GM12878 (cell line): ENCODE measurements around the gene CCDC88C. TPM values are rescaled to one million over a fixed set of nuclear protein-coding genes. Genes with fewer than 3 reads are reported as not detected.

Experiments used
- CBX5 ChIP-seq: sonication (generic); IDR thresholded peaks from 2 replicates; pipeline ENCODE4 v1.6.1; 2016; ENCODE audit warnings: low read depth, moderate library complexity, mild to moderate bottlenecking, inconsistent platforms
- E2F4 ChIP-seq: IDR thresholded peaks from 2 replicates; pipeline ENCODE4 v1.6.1; 2012; ENCODE audit warnings: low read depth, low read length, improper control_type of control experiment
- EED ChIP-seq: sonication (generic); IDR thresholded peaks from 2 replicates; pipeline ENCODE4 v1.6.1; 2016; ENCODE audit warnings: antibody characterized with exemption, low read depth
- EP300 ChIP-seq, 2 experiments: fragments of 150-350 bp in 1 of 2; IDR thresholded peaks; 2 replicates each; pipeline ENCODE4 v1.6.1; 2011 to 2012; ENCODE audit warnings: low read depth in 2 of 2, low read length in 2 of 2, borderline replicate concordance in 1 of 2, improper control_type of control experiment in 1 of 2, inconsistent platforms in 1 of 2; ENCODE audit not compliant: control insufficient read depth in 1 of 2
- FOS ChIP-seq: IDR thresholded peaks from 3 replicates; pipeline ENCODE4 v1.6.1; 2011; ENCODE audit warnings: borderline replicate concordance; ENCODE audit not compliant: insufficient read length; ENCODE audit errors: extremely low read depth
- IKZF2 ChIP-seq, 2 experiments: fragments of 450-650 bp; IDR thresholded peaks; 2 replicates each; pipeline ENCODE4 v1.6.1; 2017; ENCODE audit warnings: mild to moderate bottlenecking in 2 of 2, moderate library complexity in 2 of 2
- IRF5 ChIP-seq: fragments of 450-650 bp; IDR thresholded peaks from 2 replicates; pipeline ENCODE4 v1.6.1; 2017; ENCODE audit warnings: borderline replicate concordance
- JUND ChIP-seq: IDR thresholded peaks from 2 replicates; pipeline ENCODE4 v1.6.1; 2012; ENCODE audit warnings: low read depth, mild to moderate bottlenecking, low read length, improper control_type of control experiment, moderate library complexity
- MEF2A ChIP-seq: IDR thresholded peaks from 2 replicates; pipeline ENCODE4 v1.6.1; 2011; ENCODE audit warnings: low read depth, mild to moderate bottlenecking, low read length, moderate library complexity; ENCODE audit not compliant: insufficient read depth
- MEF2B ChIP-seq: fragments of 450-650 bp; IDR thresholded peaks from 2 replicates; pipeline ENCODE4 v1.6.1; 2018; ENCODE audit warnings: mild to moderate bottlenecking, moderate library complexity; ENCODE audit not compliant: partially characterized antibody, poor library complexity, severe bottlenecking
- POLR2AphosphoS5 ChIP-seq: IDR thresholded peaks from 2 replicates; pipeline ENCODE4 v1.6.1; 2011; ENCODE audit warnings: mild to moderate bottlenecking, low read length, inconsistent platforms
- PRDM15 ChIP-seq: fragments of 450-650 bp; formaldehyde crosslinking; IDR thresholded peaks from 2 replicates; pipeline ENCODE4 v1.4.0; 2020; ENCODE audit warnings: mild to moderate bottlenecking, moderate library complexity
- REST ChIP-seq: IDR thresholded peaks from 2 replicates; pipeline ENCODE4 v1.6.1; 2012; ENCODE audit warnings: mild to moderate bottlenecking, low read depth, low read length
- SKIL ChIP-seq: fragments of 450-650 bp; IDR thresholded peaks from 2 replicates; pipeline ENCODE4 v1.6.1; 2017; ENCODE audit warnings: mild to moderate bottlenecking, low read depth, inconsistent platforms; ENCODE audit not compliant: poor library complexity, severe bottlenecking
- SMAD1 ChIP-seq: fragments of 450-650 bp; IDR thresholded peaks from 2 replicates; pipeline ENCODE4 v1.6.1; 2018; ENCODE audit warnings: mild to moderate bottlenecking, low read depth; ENCODE audit not compliant: partially characterized antibody
- WRNIP1 ChIP-seq: IDR thresholded peaks from 2 replicates; pipeline ENCODE4 v1.6.1; 2011; ENCODE audit warnings: low read depth, low read length, improper control_type of control experiment, borderline replicate concordance
- polyA plus RNA-seq, 11 experiments: library from polyadenylated mRNA; depleted of rRNA in 4 of 11; unstranded in 6 of 11; stranded (reverse) in 5 of 11; fragments of >200 nt; fragmentation: Nextera tagmentation in 4 of 11; fragmentation: Illumina TruSeq in 1 of 11; extraction: Ambion mirVana in 4 of 11; extraction: Trizol in 1 of 11; gene quantifications; 1 replicate in 1 of 11; 2 replicates in 10 of 11; pipeline versions ENCODE4 v1.2.1 to v1.2.3, GENCODE V29; 2011 to 2016; ENCODE audit warnings: inconsistent platforms in 2 of 11, missing spikeins in 2 of 11, low read depth in 1 of 11
- total RNA-seq, 4 experiments: library from RNA; depleted of rRNA in 3 of 4; stranded (reverse); fragments of >200 nt in 3 of 4; fragmentation: Illumina TruSeq in 1 of 4; extraction: Trizol in 1 of 4; gene quantifications; 2 replicates each; pipeline versions ENCODE4 v1.2.1 to v1.2.3, GENCODE V29; 2013 to 2021

CCDC88C gene
- total and polyA plus RNA-seq, 10 of the 15 experiments (the other 5 are each of a cell fraction or from before 2014, with no cell fraction given), result 4.0 to 79.6 (median 36.6) TPM

GRCh38 chr14:91418387-91419043, 895 bp upstream of the CCDC88C start (continued):
- TF ChIP-seq IRF5, result no peak
- no peak for TF ChIP-seq EP300 (IDR thresholded peaks at IDR 0.05; ENCODE audit: borderline replicate concordance in 1 of 2, control insufficient read depth in 1 of 2, low read depth in 2 of 2, low read length in 2 of 2)
- TF ChIP-seq MEF2A, result 0 out of 2 replicates have a peak, but pooled peaks have one; percentile 40
- no peak; a peak in 1 of 4 replicates for TF ChIP-seq IKZF2 (IDR thresholded peaks at IDR 0.05)
- TF ChIP-seq FOS, result no peak
- TF ChIP-seq E2F4, result no peak
- TF ChIP-seq WRNIP1, result no peak
- TF ChIP-seq POLR2AphosphoS5, result 0 out of 2 replicates have a peak, but pooled peaks have one; percentile 28
- TF ChIP-seq EED, result no peak
- TF ChIP-seq SMAD1, result no peak
- TF ChIP-seq MEF2B, result no peak
- TF ChIP-seq REST, result no peak
- no peak for TF ChIP-seq SKIL
- no peak for TF ChIP-seq JUND
- TF ChIP-seq PRDM15, result no peak
- no peak for TF ChIP-seq CBX5
